Measurements from ENCODE around the gene RASAL3. TPM values are rescaled to one million over a fixed set of nuclear protein-coding genes. Genes with fewer than 3 reads are reported as not detected.
"Not testable (repeated sequence)": the region's sequence is repeated elsewhere in the genome, so short reads cannot be mapped to it uniquely, and the experiment has no call there.

Gene RASAL3
- total RNA-seq, 1 donor from 2014 or later, result not detected

DNA sequence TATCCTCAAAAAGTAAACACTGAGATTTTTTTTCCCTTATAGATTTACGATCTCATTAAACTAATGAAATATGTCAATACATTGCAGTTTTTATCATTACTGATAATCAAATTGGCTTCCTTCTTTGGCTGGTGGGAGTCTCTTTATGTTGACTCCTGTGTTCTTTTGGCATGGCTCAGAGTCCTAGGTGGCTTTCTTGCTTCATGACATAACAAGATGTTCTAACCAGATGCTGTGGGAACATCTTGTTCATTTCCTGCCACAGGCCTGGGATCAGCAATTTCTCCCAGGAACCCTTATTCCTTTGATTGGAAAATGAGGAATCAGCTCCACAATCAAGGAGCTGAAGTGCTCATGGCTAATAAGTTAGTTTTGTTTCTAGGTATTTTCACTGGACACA, 30.8 kb upstream of the RASAL3 start:
- H3K4me1 Mint-ChIP-seq (ENCODE audit: low read depth), result no peaks in the 10 kb centered on the region
- peaks cover 36% of the 10 kb centered on the region for H3K9me3 Mint-ChIP-seq (ENCODE audit: low read depth)
- no peaks in the 10 kb centered on the region for H3K27me3 Mint-ChIP-seq
- no peak overlapping the region for H3K27ac Mint-ChIP-seq
- H3K36me3 Mint-ChIP-seq (ENCODE audit: insufficient read depth), result peaks cover 2% of the 10 kb centered on the region
- no peak for DNase-seq (ENCODE audit: low spot score, unreplicated experiment)
- no peak overlapping the region for H3K4me3 Mint-ChIP-seq (ENCODE audit: low read depth)
- TF ChIP-seq, protein P1, sequence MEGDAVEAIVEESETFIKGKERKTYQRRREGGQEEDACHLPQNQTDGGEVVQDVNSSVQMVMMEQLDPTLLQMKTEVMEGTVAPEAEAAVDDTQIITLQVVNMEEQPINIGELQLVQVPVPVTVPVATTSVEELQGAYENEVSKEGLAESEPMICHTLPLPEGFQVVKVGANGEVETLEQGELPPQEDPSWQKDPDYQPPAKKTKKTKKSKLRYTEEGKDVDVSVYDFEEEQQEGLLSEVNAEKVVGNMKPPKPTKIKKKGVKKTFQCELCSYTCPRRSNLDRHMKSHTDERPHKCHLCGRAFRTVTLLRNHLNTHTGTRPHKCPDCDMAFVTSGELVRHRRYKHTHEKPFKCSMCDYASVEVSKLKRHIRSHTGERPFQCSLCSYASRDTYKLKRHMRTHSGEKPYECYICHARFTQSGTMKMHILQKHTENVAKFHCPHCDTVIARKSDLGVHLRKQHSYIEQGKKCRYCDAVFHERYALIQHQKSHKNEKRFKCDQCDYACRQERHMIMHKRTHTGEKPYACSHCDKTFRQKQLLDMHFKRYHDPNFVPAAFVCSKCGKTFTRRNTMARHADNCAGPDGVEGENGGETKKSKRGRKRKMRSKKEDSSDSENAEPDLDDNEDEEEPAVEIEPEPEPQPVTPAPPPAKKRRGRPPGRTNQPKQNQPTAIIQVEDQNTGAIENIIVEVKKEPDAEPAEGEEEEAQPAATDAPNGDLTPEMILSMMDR (IDR thresholded peaks at IDR 0.05; ENCODE audit: unreplicated experiment), result no peak

- no peak overlapping the region for H3K4me3 Mint-ChIP-seq (ENCODE audit: low read depth)
- no peaks in the 10 kb centered on the region for H3K4me1 Mint-ChIP-seq (ENCODE audit: low read depth)
- H3K27me3 Mint-ChIP-seq, result no peaks in the 10 kb centered on the region
- TF ChIP-seq, protein P1 (IDR thresholded peaks at IDR 0.05; ENCODE audit: unreplicated experiment), result no peak
- peaks cover 24% of the 10 kb centered on the region for H3K9me3 Mint-ChIP-seq (ENCODE audit: low read depth)
- peaks cover 1% of the 10 kb centered on the region for H3K36me3 Mint-ChIP-seq (ENCODE audit: insufficient read depth)
- H3K27ac Mint-ChIP-seq, result no peak overlapping the region
- no peak for DNase-seq (ENCODE audit: low spot score, unreplicated experiment)
Measured at GRCh38 chr19:15488489-15489226, 24.3 kb upstream of the RASAL3 start.

GRCh38 chr19:15487038-15487437, 22.7 kb upstream of the RASAL3 start:
- no peaks in the 10 kb centered on the region for H3K27me3 Mint-ChIP-seq
- no peaks in the 10 kb centered on the region for H3K4me1 Mint-ChIP-seq (ENCODE audit: low read depth)
- H3K36me3 Mint-ChIP-seq (ENCODE audit: insufficient read depth), result peaks cover 2% of the 10 kb centered on the region
- no peak overlapping the region for H3K27ac Mint-ChIP-seq
- H3K4me3 Mint-ChIP-seq (ENCODE audit: low read depth), result no peak overlapping the region
- no peak for DNase-seq (ENCODE audit: low spot score, unreplicated experiment)
- H3K9me3 Mint-ChIP-seq (ENCODE audit: low read depth), result peaks cover 23% of the 10 kb centered on the region
- TF ChIP-seq, protein P1 (IDR thresholded peaks at IDR 0.05; ENCODE audit: unreplicated experiment), result no peak

GRCh38 chr19:15485768-15486167, 21.4 kb upstream of the RASAL3 start:
- H3K27me3 Mint-ChIP-seq; H3K27ac Mint-ChIP-seq; H3K4me1 Mint-ChIP-seq (ENCODE audit: low read depth); H3K36me3 Mint-ChIP-seq (ENCODE audit: insufficient read depth); H3K4me3 Mint-ChIP-seq (ENCODE audit: low read depth); DNase-seq (ENCODE audit: low spot score, unreplicated experiment): not testable (repeated sequence)
- peaks cover 24% of the 10 kb centered on the region for H3K9me3 Mint-ChIP-seq (ENCODE audit: low read depth)

GRCh38 chr19:15480996-15481395, 16.7 kb upstream of the RASAL3 start:
- DNase-seq (ENCODE audit: low spot score, unreplicated experiment); H3K27ac Mint-ChIP-seq; H3K4me1 Mint-ChIP-seq (ENCODE audit: low read depth); H3K27me3 Mint-ChIP-seq; H3K36me3 Mint-ChIP-seq (ENCODE audit: insufficient read depth); H3K4me3 Mint-ChIP-seq (ENCODE audit: low read depth): not testable (repeated sequence)
- H3K9me3 Mint-ChIP-seq (ENCODE audit: low read depth), result peaks cover 24% of the 10 kb centered on the region

GRCh38 chr19:15479391-15480345, 15.3 kb upstream of the RASAL3 start, which contains the start of gene PGLYRP2:
Gene PGLYRP2 (minus strand): TSS chr19:15479501. CDS start chr19:15479371, 130 bp downstream.
- H3K4me3 Mint-ChIP-seq (ENCODE audit: low read depth), result no peak within 1 kb of the TSS
- H3K27me3 Mint-ChIP-seq, result no peaks in the 10 kb centered on the region
- TF ChIP-seq, protein P1 (IDR thresholded peaks at IDR 0.05; ENCODE audit: unreplicated experiment), result no peak
- peaks cover 28% of the 10 kb centered on the region for H3K9me3 Mint-ChIP-seq (ENCODE audit: low read depth)
- no peaks in the 10 kb centered on the region for H3K4me1 Mint-ChIP-seq (ENCODE audit: low read depth)
- no peak for DNase-seq (ENCODE audit: low spot score, unreplicated experiment)
- H3K36me3 Mint-ChIP-seq (ENCODE audit: insufficient read depth), result peaks cover 4% of the 10 kb centered on the region
- H3K27ac Mint-ChIP-seq, result no peak within 1 kb of the TSS

Data from progenitor cell of endocrine pancreas (in vitro differentiated cells).